Ovary (tissue), 3 donors: ENCODE measurements around the gene EXOC7.

Source experiments
- CTCF ChIP-seq, 3 donors: fragments of 450-650 bp in 2 of 3; fragments of 200-600 bp in 1 of 3; IDR thresholded peaks; one replicate each; pipeline versions ENCODE4 v1.5.1 to v1.8.0; 2016 to 2022; ENCODE audit warnings: antibody characterized with exemption in 3 of 3, mild to moderate bottlenecking in 1 of 3
- EP300 ChIP-seq: sonication (generic); formaldehyde crosslinking; IDR thresholded peaks from one replicate; pipeline ENCODE4 v1.6.1; 2017; ENCODE audit warnings: antibody characterized with exemption
- POLR2A ChIP-seq: fragments of 450-650 bp; IDR thresholded peaks from one replicate; pipeline ENCODE4 v1.6.1; 2017; ENCODE audit warnings: antibody characterized with exemption, mild to moderate bottlenecking, moderate library complexity
- donor health status: DM: no; HTN: no; CAD: no.

GRCh38 chr17:76134911-76135809 lies 31.6 kb upstream of the EXOC7 start:
- TF ChIP-seq CTCF (IDR thresholded peaks at IDR 0.05) (no peak), POLR2A (no peak), EP300 (no peak)
